BLaER1 (cell line): ENCODE data around the gene PSMA5.
"Not testable (repeated sequence)": the region's sequence is repeated elsewhere in the genome, so short reads cannot be mapped to it uniquely, and the experiment has no call there.

Experiments
- H3K27ac ChIP-seq: shearing (Covaris generic); formaldehyde crosslinking; 2 replicates; pipeline ENCODE4 v1.8.1; 2022
- H3K27me3 ChIP-seq: shearing (Covaris generic); formaldehyde crosslinking; 2 replicates; pipeline ENCODE4 v1.8.1; 2022
- H3K36me3 ChIP-seq: shearing (Covaris generic); formaldehyde crosslinking; 2 replicates; pipeline ENCODE4 v1.8.1; 2022
- H3K4me1 ChIP-seq: shearing (Covaris generic); formaldehyde crosslinking; 2 replicates; pipeline ENCODE4 v1.8.1; 2022
- H3K4me2 ChIP-seq: shearing (Covaris generic); formaldehyde crosslinking; 2 replicates; pipeline ENCODE4 v1.8.1; 2022
- H3K4me3 ChIP-seq: shearing (Covaris generic); formaldehyde crosslinking; 2 replicates; pipeline ENCODE4 v1.8.1; 2022
- H3K9ac ChIP-seq: shearing (Covaris generic); formaldehyde crosslinking; 2 replicates; pipeline ENCODE4 v1.8.1; 2022
- H3K9me3 ChIP-seq: shearing (Covaris generic); formaldehyde crosslinking; 2 replicates; pipeline ENCODE4 v1.8.1; 2022
- H4K20me1 ChIP-seq: shearing (Covaris generic); formaldehyde crosslinking; 2 replicates; pipeline ENCODE4 v1.8.1; 2022
- Cebpa-rat ChIP-seq: shearing (Covaris generic); IDR thresholded peaks from 2 replicates; pipeline ENCODE4 v1.8.1; 2022

Gene PSMA5

GRCh38 chr1:109466452-109467300, 40.4 kb upstream of the PSMA5 start, which contains the start of gene SYPL2:
Gene SYPL2 (plus strand): TSS chr1:109466546. CDS start chr1:109466844, 298 bp downstream.
- peaks cover 9% of the 10 kb centered on the region; the same call in 1 of the 2 replicates for H3K4me1 ChIP-seq
- H3K27ac ChIP-seq, result no peak within 1 kb of the TSS
- H3K36me3 ChIP-seq, result no peaks in the 10 kb centered on the region
- peaks cover 60% of the 10 kb centered on the region for H3K27me3 ChIP-seq
- no peak within 1 kb of the TSS for H3K9ac ChIP-seq
- H3K4me2 ChIP-seq, result peak within 1 kb of the TSS; percentile 67
- no peaks in the 10 kb centered on the region for H4K20me1 ChIP-seq
- peaks cover 16% of the 10 kb centered on the region for H3K9me3 ChIP-seq
- peak within 1 kb of the TSS; percentile 58 for H3K4me3 ChIP-seq
- TF ChIP-seq Cebpa-rat, result no peak

GRCh38 chr1:109466125-109466451, 39.8 kb upstream of the PSMA5 start:
- no peak overlapping the region for H3K27ac ChIP-seq
- no peaks in the 10 kb centered on the region for H4K20me1 ChIP-seq
- H3K4me2 ChIP-seq, result peak overlapping the region; percentile 67
- no peak for TF ChIP-seq Cebpa-rat
- H3K27me3 ChIP-seq, result peaks cover 60% of the 10 kb centered on the region
- no peak overlapping the region for H3K9ac ChIP-seq
- H3K36me3 ChIP-seq, result no peaks in the 10 kb centered on the region
- H3K4me3 ChIP-seq, result peak overlapping the region; percentile 58
- H3K4me1 ChIP-seq, result peaks cover 9% of the 10 kb centered on the region; the same call in 1 of the 2 replicates
- H3K9me3 ChIP-seq, result peaks cover 16% of the 10 kb centered on the region

GRCh38 chr1:109457819-109458218, 31.6 kb upstream of the PSMA5 start:
- Histone ChIP-seq H3K36me3 (no peaks in the 10 kb centered on the region), H4K20me1 (no peaks in the 10 kb centered on the region), H3K4me3 (no peak overlapping the region), H3K4me2 (no peak overlapping the region), H3K27me3 (no peaks in the 10 kb centered on the region), H3K9ac (no peak overlapping the region), H3K9me3 (peaks cover 38% of the 10 kb centered on the region), H3K27ac (no peak overlapping the region), H3K4me1 (no peaks in the 10 kb centered on the region)
- no peak for TF ChIP-seq Cebpa-rat

GRCh38 chr1:109454497-109455133, 28.4 kb upstream of the PSMA5 start:
- H3K9ac ChIP-seq, result no peak overlapping the region
- no peak overlapping the region for H3K4me3 ChIP-seq
- H3K27ac ChIP-seq, result no peak overlapping the region
- TF ChIP-seq Cebpa-rat, result no peak
- H3K9me3 ChIP-seq, result peaks cover 47% of the 10 kb centered on the region
- no peak overlapping the region for H3K4me2 ChIP-seq
- no peaks in the 10 kb centered on the region for H4K20me1 ChIP-seq
- H3K4me1 ChIP-seq, result no peaks in the 10 kb centered on the region
- no peaks in the 10 kb centered on the region for H3K27me3 ChIP-seq
- no peaks in the 10 kb centered on the region for H3K36me3 ChIP-seq

- H3K4me2 ChIP-seq, result no peak overlapping the region
- peaks cover 7% of the 10 kb centered on the region for H3K9me3 ChIP-seq
- no peaks in the 10 kb centered on the region for H3K36me3 ChIP-seq
- no peak overlapping the region for H3K9ac ChIP-seq
- no peak overlapping the region for H3K4me3 ChIP-seq
- no peak overlapping the region for H3K27ac ChIP-seq
- H3K27me3 ChIP-seq, result no peaks in the 10 kb centered on the region
- no peaks in the 10 kb centered on the region for H3K4me1 ChIP-seq
- TF ChIP-seq Cebpa-rat, result no peak
- no peaks in the 10 kb centered on the region for H4K20me1 ChIP-seq
Observed at GRCh38 chr1:109447524-109447923, 21.3 kb upstream of the PSMA5 start.

- H3K9me3 ChIP-seq, H4K20me1 ChIP-seq, H3K4me1 ChIP-seq, H3K27ac ChIP-seq, H3K27me3 ChIP-seq, H3K9ac ChIP-seq, H3K4me3 ChIP-seq, H3K36me3 ChIP-seq, H3K4me2 ChIP-seq: not testable (repeated sequence)
Observed at GRCh38 chr1:109445949-109446695, 19.9 kb upstream of the PSMA5 start.

- TF ChIP-seq Cebpa-rat, result no peak
- no peaks in the 10 kb centered on the region for H4K20me1 ChIP-seq
- H3K4me2 ChIP-seq, result no peak overlapping the region
Observed at GRCh38 chr1:109444346-109444745, 18.1 kb upstream of the PSMA5 start.

GRCh38 chr1:109443476-109443875, 17.2 kb upstream of the PSMA5 start:
- no peaks in the 10 kb centered on the region for H3K4me1 ChIP-seq
- H3K36me3 ChIP-seq, result no peaks in the 10 kb centered on the region

More at GRCh38 chr1:109444346-109444745, 18.1 kb upstream of the PSMA5 start:
- no peaks in the 10 kb centered on the region for H3K27me3 ChIP-seq
- H3K4me1 ChIP-seq, result no peaks in the 10 kb centered on the region
- no peak overlapping the region for H3K27ac ChIP-seq
- no peaks in the 10 kb centered on the region for H3K36me3 ChIP-seq
- no peak overlapping the region for H3K9ac ChIP-seq
- no peaks in the 10 kb centered on the region for H3K9me3 ChIP-seq
- H3K4me3 ChIP-seq, result no peak overlapping the region

GRCh38 chr1:109441069-109441468, 14.8 kb upstream of the PSMA5 start:
- H3K4me3 ChIP-seq, result no peak overlapping the region
- no peaks in the 10 kb centered on the region for H3K9me3 ChIP-seq
- no peaks in the 10 kb centered on the region for H4K20me1 ChIP-seq
- no peak overlapping the region for H3K27ac ChIP-seq
- no peaks in the 10 kb centered on the region for H3K4me1 ChIP-seq
- H3K36me3 ChIP-seq, result no peaks in the 10 kb centered on the region
- no peak overlapping the region for H3K9ac ChIP-seq
- no peak for TF ChIP-seq Cebpa-rat
- H3K4me2 ChIP-seq, result no peak overlapping the region
- H3K27me3 ChIP-seq, result no peaks in the 10 kb centered on the region

More at GRCh38 chr1:109443476-109443875, 17.2 kb upstream of the PSMA5 start:
- Histone ChIP-seq H3K9ac (no peak overlapping the region), H3K27me3 (no peaks in the 10 kb centered on the region), H4K20me1 (no peaks in the 10 kb centered on the region), H3K9me3 (no peaks in the 10 kb centered on the region), H3K4me2 (no peak overlapping the region), H3K27ac (no peak overlapping the region), H3K4me3 (no peak overlapping the region)
- no peak for TF ChIP-seq Cebpa-rat
